Stimulated activated memory B cell treated with anti-CD40 and anti-IgM and Interleukin-4, amounts not matched to agents 10 μg/mL and 1 μg/mL and 100 μg/mL, for 72 hours (primary cell): Measurements from ENCODE around the gene BCAS1.
"Not testable (repeated sequence)": the region's sequence is repeated elsewhere in the genome, so short reads cannot be mapped to it uniquely, and the experiment has no call there.

Experiments
- ATAC-seq: fragments of 150-1000 bp; cut with Tn5 transposase; 2 replicates; pipeline ENCODE4 v1.10.0; 2021
- H3K27ac Mint-ChIP-seq: one replicate; pipeline ENCODE4 v1.8.0; 2022; ENCODE audit warnings: mild to moderate bottlenecking, mixed read lengths
- H3K27me3 Mint-ChIP-seq: one replicate; pipeline ENCODE4 v1.8.0; 2022; ENCODE audit warnings: mixed read lengths
- H3K36me3 Mint-ChIP-seq: one replicate; pipeline ENCODE4 v1.8.0; 2022; ENCODE audit warnings: mixed read lengths
- H3K4me1 Mint-ChIP-seq: one replicate; pipeline ENCODE4 v1.8.0; 2022; ENCODE audit warnings: mixed read lengths
- H3K4me3 Mint-ChIP-seq: one replicate; pipeline ENCODE4 v1.8.0; 2022; ENCODE audit warnings: mild to moderate bottlenecking, moderate library complexity, mixed read lengths
- H3K9me3 Mint-ChIP-seq: one replicate; pipeline ENCODE4 v1.8.0; 2022; ENCODE audit warnings: mixed read lengths

BCAS1 gene

GRCh38 chr20:53986037-53986650, 84.2 kb downstream of the BCAS1 start:
- H3K4me1 Mint-ChIP-seq: no peaks in the 10 kb centered on the region
- no peak overlapping the region for H3K4me3 Mint-ChIP-seq
- no peak for ATAC-seq
- peaks cover 5% of the 10 kb centered on the region for H3K36me3 Mint-ChIP-seq
- H3K27ac Mint-ChIP-seq: no peak overlapping the region
- no peaks in the 10 kb centered on the region for H3K9me3 Mint-ChIP-seq
- H3K27me3 Mint-ChIP-seq: no peaks in the 10 kb centered on the region

DNA sequence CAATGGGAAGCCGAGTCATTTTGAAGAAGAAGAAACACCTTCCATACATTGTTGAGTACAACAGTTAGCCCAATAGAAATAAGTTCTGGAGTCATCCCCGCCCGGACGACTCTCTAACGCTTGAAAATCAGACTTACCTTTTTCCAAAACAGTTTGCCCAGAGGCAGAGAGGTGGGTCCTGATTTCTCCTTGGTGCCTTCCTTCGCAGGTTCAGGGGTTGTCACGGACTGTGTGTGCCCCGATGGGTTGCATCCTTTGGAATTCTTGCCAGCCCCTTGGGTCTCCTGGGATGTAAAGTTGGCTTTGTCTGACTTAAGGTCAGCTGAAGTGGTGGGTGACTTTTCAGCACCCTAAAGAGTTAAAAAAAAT, 85.3 kb downstream of the BCAS1 start:
- Mint-ChIP-seq H3K4me3 (no peak overlapping the region), H3K9me3 (no peaks in the 10 kb centered on the region), H3K27ac (no peak overlapping the region), H3K4me1 (no peaks in the 10 kb centered on the region), H3K36me3 (peaks cover 5% of the 10 kb centered on the region), H3K27me3 (no peaks in the 10 kb centered on the region)
- no peak for ATAC-seq

DNA sequence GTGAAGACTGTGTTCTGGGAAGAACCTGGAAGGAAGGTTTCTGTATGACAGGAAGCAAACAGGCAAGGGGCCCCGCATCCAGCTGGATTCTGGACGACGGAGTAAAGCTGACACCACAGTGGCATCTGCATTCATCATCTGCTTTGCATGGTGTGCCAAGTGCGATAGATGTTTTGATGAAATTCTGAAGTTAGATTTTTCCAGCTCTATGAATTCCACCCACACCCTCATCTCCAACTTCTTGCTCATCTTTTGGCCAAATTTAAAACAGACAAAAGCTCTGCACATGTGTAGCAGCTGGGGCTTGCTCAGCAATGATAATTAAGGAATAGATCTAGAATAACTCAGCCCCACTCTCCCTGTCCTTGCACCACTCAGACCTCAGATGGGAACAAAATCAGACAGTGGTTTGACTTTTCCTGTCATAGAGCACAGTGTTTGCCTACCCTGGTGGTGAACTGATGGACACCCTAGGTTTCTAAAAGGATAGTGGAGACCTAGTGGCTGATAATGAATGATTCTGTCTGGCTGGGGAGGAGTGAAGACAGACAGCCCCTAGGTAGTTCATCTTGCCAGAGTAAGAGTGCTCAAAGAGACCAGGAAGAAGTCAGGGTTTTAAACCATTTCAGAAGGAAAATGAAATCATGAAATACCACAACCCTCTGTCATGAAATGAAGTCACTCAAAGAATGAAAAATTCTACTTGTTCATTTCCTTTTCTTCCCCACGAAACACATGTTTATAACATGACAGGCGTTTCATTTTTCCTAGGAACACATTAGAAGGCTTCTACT, 85.8 kb downstream of the BCAS1 start:
- H3K27ac Mint-ChIP-seq: no peak overlapping the region
- no peaks in the 10 kb centered on the region for H3K4me1 Mint-ChIP-seq
- no peaks in the 10 kb centered on the region for H3K27me3 Mint-ChIP-seq
- no peaks in the 10 kb centered on the region for H3K9me3 Mint-ChIP-seq
- ATAC-seq: no peak
- H3K36me3 Mint-ChIP-seq: peaks cover 5% of the 10 kb centered on the region
- H3K4me3 Mint-ChIP-seq: no peak overlapping the region

DNA sequence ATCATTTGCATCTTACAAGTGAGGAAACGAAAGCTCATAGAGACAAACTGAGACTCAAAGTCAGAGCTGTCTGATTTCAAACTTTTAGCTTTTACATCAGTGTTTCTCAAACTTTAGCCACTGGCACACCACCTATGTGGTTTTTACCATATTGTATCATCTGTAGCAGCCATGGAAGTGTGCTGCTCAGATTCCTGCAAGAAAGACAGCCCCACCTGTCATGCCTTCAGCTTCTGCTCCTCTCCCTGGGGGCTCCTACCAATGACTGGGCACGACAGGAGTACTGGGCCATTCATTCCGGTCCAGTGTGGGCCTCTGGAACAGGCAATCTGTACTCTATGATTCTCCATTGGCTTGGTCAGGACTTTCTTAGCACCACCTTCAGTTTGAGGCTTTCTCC, 87.0 kb downstream of the BCAS1 start:
- Mint-ChIP-seq H3K4me1 (no peaks in the 10 kb centered on the region), H3K27me3 (no peaks in the 10 kb centered on the region), H3K36me3 (peaks cover 12% of the 10 kb centered on the region)

DNA sequence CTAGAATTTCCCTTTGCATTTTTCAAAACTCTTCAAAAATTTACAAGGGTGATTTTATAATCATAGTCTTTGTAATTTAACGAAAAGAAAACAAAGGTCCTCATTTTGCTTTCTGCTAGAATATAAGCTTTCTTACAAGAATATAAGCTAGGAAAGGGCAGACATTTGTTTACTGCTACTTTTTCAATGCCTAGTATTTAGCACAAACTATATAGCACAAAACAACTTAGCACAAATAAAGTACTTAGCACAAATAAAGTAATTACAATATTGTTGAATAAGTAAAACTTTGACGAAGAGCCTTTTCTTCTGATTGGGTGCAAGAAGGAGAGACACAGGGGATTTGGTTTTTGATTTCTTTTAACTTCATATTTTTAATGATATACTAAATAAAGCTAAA, 87.8 kb downstream of the BCAS1 start:
- Mint-ChIP-seq H3K4me3 (no peak overlapping the region), H3K27me3 (no peaks in the 10 kb centered on the region), H3K4me1 (no peaks in the 10 kb centered on the region), H3K9me3 (no peaks in the 10 kb centered on the region), H3K27ac (no peak overlapping the region), H3K36me3 (peaks cover 12% of the 10 kb centered on the region)
- ATAC-seq: no peak

More for the DNA sequence above, 87.0 kb downstream of the BCAS1 start:
- no peak for ATAC-seq
- Mint-ChIP-seq H3K9me3 (no peaks in the 10 kb centered on the region), H3K27ac (no peak overlapping the region), H3K4me3 (no peak overlapping the region)

GRCh38 chr20:53981752-53982437, 88.5 kb downstream of the BCAS1 start:
- Mint-ChIP-seq H3K9me3 (peaks cover 1% of the 10 kb centered on the region), H3K4me1 (no peaks in the 10 kb centered on the region), H3K27me3 (no peaks in the 10 kb centered on the region), H3K27ac (no peak overlapping the region), H3K4me3 (no peak overlapping the region), H3K36me3 (peaks cover 14% of the 10 kb centered on the region)
- no peak for ATAC-seq

GRCh38 chr20:53981130-53981529, 89.3 kb downstream of the BCAS1 start:
- H3K36me3 Mint-ChIP-seq: peaks cover 18% of the 10 kb centered on the region
- no peak overlapping the region for H3K27ac Mint-ChIP-seq
- no peak overlapping the region for H3K4me3 Mint-ChIP-seq
- no peaks in the 10 kb centered on the region for H3K27me3 Mint-ChIP-seq
- no peak for ATAC-seq
- H3K4me1 Mint-ChIP-seq: no peaks in the 10 kb centered on the region
- peaks cover 3% of the 10 kb centered on the region for H3K9me3 Mint-ChIP-seq

DNA sequence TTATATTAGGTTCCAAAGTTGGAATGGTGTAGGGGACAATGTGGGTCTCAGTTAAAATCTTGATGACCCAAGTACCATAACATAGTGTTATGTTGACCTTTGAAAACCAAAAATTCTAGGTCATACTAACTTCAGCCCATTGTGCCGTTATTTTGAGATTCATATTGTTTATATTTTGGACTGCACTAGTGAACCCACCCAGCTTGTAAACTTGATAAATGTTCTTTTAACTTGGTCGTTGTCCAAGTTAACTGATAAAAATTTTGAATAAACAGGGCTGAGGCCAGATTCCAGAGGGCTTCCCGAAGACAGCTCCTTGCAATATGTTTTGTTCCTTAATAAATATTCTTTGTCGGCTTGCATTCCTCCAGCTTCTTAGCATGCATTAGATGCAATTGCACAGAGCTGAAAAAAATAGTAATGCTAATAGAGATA, 90.3 kb downstream of the BCAS1 start:
- no peak for ATAC-seq
- peaks cover 5% of the 10 kb centered on the region for H3K9me3 Mint-ChIP-seq
- no peak overlapping the region for H3K27ac Mint-ChIP-seq
- peaks cover 18% of the 10 kb centered on the region for H3K36me3 Mint-ChIP-seq
- no peaks in the 10 kb centered on the region for H3K27me3 Mint-ChIP-seq
- no peak overlapping the region for H3K4me3 Mint-ChIP-seq
- no peaks in the 10 kb centered on the region for H3K4me1 Mint-ChIP-seq

DNA sequence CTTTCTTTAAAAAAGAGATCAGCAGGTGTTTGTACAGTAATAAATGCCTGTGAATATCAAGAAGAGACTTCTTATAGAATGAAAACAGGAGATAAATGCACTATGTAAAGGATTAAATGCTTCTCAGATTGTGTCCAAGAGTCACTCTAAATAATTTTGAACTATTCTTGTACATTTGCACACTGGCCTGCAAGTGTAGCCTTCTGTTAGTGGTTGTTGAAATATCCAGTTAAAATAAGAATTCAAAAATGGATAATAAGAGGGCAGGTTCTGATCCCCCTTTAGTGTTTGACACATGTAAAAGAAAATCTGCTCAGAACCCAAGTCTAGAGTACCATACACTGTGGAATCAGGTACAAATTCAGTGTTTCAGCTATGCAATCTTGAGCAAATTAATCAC, 91.9 kb downstream of the BCAS1 start:
- H3K27me3 Mint-ChIP-seq: no peaks in the 10 kb centered on the region
- H3K9me3 Mint-ChIP-seq: peaks cover 8% of the 10 kb centered on the region
- peaks cover 17% of the 10 kb centered on the region for H3K36me3 Mint-ChIP-seq
- no peak for ATAC-seq
- no peak overlapping the region for H3K4me3 Mint-ChIP-seq
- H3K4me1 Mint-ChIP-seq: no peaks in the 10 kb centered on the region
- H3K27ac Mint-ChIP-seq: peak overlapping the region; percentile 27

- Mint-ChIP-seq H3K27me3 (no peaks in the 10 kb centered on the region), H3K4me1 (no peaks in the 10 kb centered on the region)
- no peak for ATAC-seq
Measured at GRCh38 chr20:53977391-53977790, 93.0 kb downstream of the BCAS1 start.

GRCh38 chr20:53975761-53976160, 94.6 kb downstream of the BCAS1 start:
- H3K9me3 Mint-ChIP-seq: peaks cover 8% of the 10 kb centered on the region
- H3K27ac Mint-ChIP-seq: no peak overlapping the region
- H3K36me3 Mint-ChIP-seq: peaks cover 19% of the 10 kb centered on the region
- no peaks in the 10 kb centered on the region for H3K27me3 Mint-ChIP-seq
- no peak for ATAC-seq
- no peaks in the 10 kb centered on the region for H3K4me1 Mint-ChIP-seq
- no peak overlapping the region for H3K4me3 Mint-ChIP-seq

More at GRCh38 chr20:53977391-53977790, 93.0 kb downstream of the BCAS1 start:
- Mint-ChIP-seq H3K4me3 (no peak overlapping the region), H3K27ac (no peak overlapping the region), H3K36me3 (peaks cover 19% of the 10 kb centered on the region), H3K9me3 (peaks cover 8% of the 10 kb centered on the region)

DNA sequence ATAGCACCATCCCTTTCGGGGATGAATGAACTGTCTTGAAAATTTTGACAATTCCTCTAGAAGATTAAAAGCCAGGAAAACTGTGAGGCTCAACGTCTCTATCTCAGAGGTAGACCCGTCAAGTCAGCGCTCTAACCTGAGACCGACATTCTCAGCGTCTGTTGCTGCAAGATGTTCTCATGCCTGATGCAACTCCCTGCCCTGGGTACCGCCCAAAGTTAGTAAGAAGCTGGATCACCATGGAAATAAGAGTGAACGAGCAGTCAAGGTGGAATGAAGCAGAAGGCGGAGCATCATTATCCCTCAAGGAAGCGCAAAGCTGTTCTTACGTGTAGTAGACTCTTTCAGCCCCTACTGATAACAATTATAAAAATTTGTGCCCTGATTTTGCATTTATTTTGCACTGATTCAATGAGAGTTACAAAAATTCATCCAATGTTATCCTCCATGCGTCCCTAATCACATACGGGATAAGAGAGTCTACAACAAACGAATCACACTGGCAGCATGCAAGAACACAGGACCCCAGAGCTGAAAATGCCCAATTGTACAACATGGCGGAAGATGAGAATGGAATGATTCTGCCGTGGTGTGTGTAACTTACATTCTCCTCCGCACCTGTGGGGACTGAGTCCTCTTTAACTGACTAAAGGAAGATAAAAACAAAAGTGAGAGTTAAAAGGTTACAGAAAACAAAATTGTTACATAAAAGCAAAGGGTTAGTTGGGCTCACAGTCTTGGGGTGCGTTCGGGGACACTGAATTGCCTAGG, 95.4 kb downstream of the BCAS1 start:
- Mint-ChIP-seq H3K27ac (no peak overlapping the region), H3K4me3 (no peak overlapping the region), H3K4me1 (no peaks in the 10 kb centered on the region), H3K36me3 (peaks cover 19% of the 10 kb centered on the region), H3K9me3 (peaks cover 8% of the 10 kb centered on the region), H3K27me3 (no peaks in the 10 kb centered on the region)
- ATAC-seq: no peak

DNA sequence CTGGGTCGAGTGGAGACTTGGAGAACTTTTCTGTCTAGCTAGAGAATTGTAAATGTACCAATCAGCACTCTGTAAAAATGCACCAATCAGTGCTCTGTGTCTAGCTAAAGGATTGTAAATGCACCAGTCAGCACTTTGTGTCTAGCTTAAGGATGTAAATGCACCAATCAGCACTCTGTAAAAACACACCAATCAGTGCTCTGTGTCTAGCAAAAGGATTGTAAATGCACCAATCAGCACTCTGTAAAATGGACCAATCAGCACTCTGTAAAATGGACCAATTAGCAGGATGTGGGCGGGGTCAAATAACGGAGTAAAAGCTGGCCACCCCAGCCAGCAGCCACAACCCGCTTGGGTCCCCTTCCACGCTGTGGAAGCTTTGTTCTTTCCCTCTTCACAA, 96.5 kb downstream of the BCAS1 start:
- not testable (repeated sequence) for H3K4me1 Mint-ChIP-seq, H3K9me3 Mint-ChIP-seq, H3K27me3 Mint-ChIP-seq, ATAC-seq, H3K27ac Mint-ChIP-seq, H3K4me3 Mint-ChIP-seq
- H3K36me3 Mint-ChIP-seq: peaks cover 15% of the 10 kb centered on the region

- no peak for ATAC-seq
- Mint-ChIP-seq H3K36me3 (peaks cover 12% of the 10 kb centered on the region), H3K9me3 (peaks cover 8% of the 10 kb centered on the region), H3K4me1 (no peaks in the 10 kb centered on the region), H3K4me3 (no peak overlapping the region), H3K27me3 (no peaks in the 10 kb centered on the region), H3K27ac (no peak overlapping the region)
Measured at GRCh38 chr20:53972179-53972578, 98.2 kb downstream of the BCAS1 start.

GRCh38 chr20:53971096-53971683, 99.2 kb downstream of the BCAS1 start:
- no peak overlapping the region for H3K27ac Mint-ChIP-seq
- no peaks in the 10 kb centered on the region for H3K4me1 Mint-ChIP-seq
- no peak for ATAC-seq
- peaks cover 5% of the 10 kb centered on the region for H3K9me3 Mint-ChIP-seq
- no peak overlapping the region for H3K4me3 Mint-ChIP-seq
- H3K27me3 Mint-ChIP-seq: no peaks in the 10 kb centered on the region
- peaks cover 6% of the 10 kb centered on the region for H3K36me3 Mint-ChIP-seq
